ENCODE data around the gene OR7A5. TPM values are rescaled to one million over a fixed set of nuclear protein-coding genes. Genes with fewer than 3 reads are reported as not detected.
A peak's percentile ranks its signal among the peaks of the same experiment; 100 is the strongest.
"Not testable (repeated sequence)": the region's sequence is repeated elsewhere in the genome, so short reads cannot be mapped to it uniquely, and the experiment has no call there.

OR7A5 gene
- total and polyA plus RNA-seq, 4 experiments from 2014 or later: not detected

- H3K9me3 ChIP-seq (ENCODE audit: control insufficient read depth in 1 of 2, low read length in 2 of 2); intact Hi-C loops (cut with micrococcal nuclease); H3K27me3 ChIP-seq (ENCODE audit: insufficient read depth, low read length); H3K4me3 Mint-ChIP-seq; H3K27ac ChIP-seq (ENCODE audit: low read depth, low read length); POLR2A ChIA-PET (ENCODE audit: partially characterized antibody); DNase-seq; H3K36me3 Mint-ChIP-seq; H3K4me3 ChIP-seq (ENCODE audit: low read length in 2 of 2); H3K9me3 Mint-ChIP-seq; H3K36me3 ChIP-seq (ENCODE audit: insufficient read depth, low read length): not testable (repeated sequence)
- H3K4me1 Mint-ChIP-seq: peaks cover 6 to 21% (median 13%) of the 10 kb centered on the region in 4 donors
- peaks cover 13 to 21% of the 10 kb centered on the region in 2 donors for H3K27me3 Mint-ChIP-seq
- H3K4me1 ChIP-seq (ENCODE audit: insufficient read depth, low read length): peaks cover 14% of the 10 kb centered on the region
- peak overlapping the region in 2 of 7 donors; percentile 42 to 66 for H3K27ac Mint-ChIP-seq
- CTCF ChIA-PET (ENCODE audit: partially characterized antibody): interaction anchor here (0.9 to 1.7 kb wide), 2 partner anchors 8 to 104 kb away, joined by 3 to 5 read pairs; no protein-coding TSS in a partner anchor
Observed at GRCh38 chr19:14785102-14785793, 49.7 kb downstream of the OR7A5 start.

- POLR2A ChIA-PET (ENCODE audit: partially characterized antibody); H3K36me3 Mint-ChIP-seq; DNase-seq; H3K4me3 Mint-ChIP-seq; H3K4me3 ChIP-seq (ENCODE audit: low read length in 2 of 2); H3K9me3 Mint-ChIP-seq; H3K27ac ChIP-seq (ENCODE audit: low read depth, low read length); H3K27ac Mint-ChIP-seq; H3K27me3 ChIP-seq (ENCODE audit: insufficient read depth, low read length); H3K9me3 ChIP-seq (ENCODE audit: control insufficient read depth in 1 of 2, low read length in 2 of 2); intact Hi-C loops (cut with micrococcal nuclease); H3K36me3 ChIP-seq (ENCODE audit: insufficient read depth, low read length): not testable (repeated sequence)
- peaks cover 11 to 19% of the 10 kb centered on the region in 2 donors for H3K27me3 Mint-ChIP-seq
- H3K4me1 ChIP-seq (ENCODE audit: insufficient read depth, low read length): peaks cover 14% of the 10 kb centered on the region
- H3K4me1 Mint-ChIP-seq: peaks cover 6 to 21% (median 13%) of the 10 kb centered on the region in 4 donors
- CTCF ChIA-PET (ENCODE audit: partially characterized antibody): interaction anchor here (0.9 kb wide), 1 partner anchor 8 kb away, joined by 3 read pairs; no protein-coding TSS in a partner anchor
Observed at GRCh38 chr19:14784730-14785101, 50.3 kb downstream of the OR7A5 start.

DNA sequence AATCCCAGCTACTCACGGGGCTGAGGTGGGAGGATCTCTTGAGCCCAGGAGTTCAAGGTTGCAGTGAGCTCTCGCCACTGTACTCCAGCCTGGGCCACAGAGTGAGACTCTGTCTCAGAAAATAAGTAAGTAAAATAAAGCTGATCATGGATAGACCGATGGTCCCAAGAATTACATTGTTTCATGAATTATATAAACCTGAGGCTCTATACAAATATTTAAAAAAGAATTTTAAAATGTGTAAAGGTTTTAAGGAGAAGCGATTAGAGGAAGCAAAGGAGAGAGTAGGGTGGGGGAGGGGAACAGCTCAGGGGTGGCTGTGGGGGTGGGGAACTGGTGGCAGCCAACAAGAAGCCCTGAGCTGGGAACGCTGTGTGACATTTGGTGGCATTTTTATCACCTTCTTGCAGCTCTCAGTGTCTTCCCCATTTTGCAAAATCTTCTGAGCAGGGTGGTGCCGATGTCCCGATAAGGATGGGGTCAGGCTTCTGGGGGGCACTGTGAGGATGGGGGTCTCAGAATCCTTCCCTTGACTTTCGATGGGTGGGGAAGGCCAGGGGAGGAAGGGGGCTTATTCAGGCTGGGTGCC, 51.5 kb downstream of the OR7A5 start:
- H3K36me3 Mint-ChIP-seq; H3K4me3 ChIP-seq (ENCODE audit: low read length in 2 of 2); DNase-seq; H3K9me3 ChIP-seq (ENCODE audit: control insufficient read depth in 1 of 2, low read length in 2 of 2); H3K4me3 Mint-ChIP-seq; H3K27ac Mint-ChIP-seq; H3K27me3 ChIP-seq (ENCODE audit: insufficient read depth, low read length); H3K27ac ChIP-seq (ENCODE audit: low read depth, low read length); H3K36me3 ChIP-seq (ENCODE audit: insufficient read depth, low read length); CTCF ChIA-PET (ENCODE audit: partially characterized antibody); intact Hi-C loops (cut with micrococcal nuclease); H3K9me3 Mint-ChIP-seq: not testable (repeated sequence)
- Mint-ChIP-seq H3K27me3 (peaks cover 16 to 21% of the 10 kb centered on the region in 2 donors), H3K4me1 (peaks cover 6 to 21% (median 13%) of the 10 kb centered on the region in 4 donors)
- H3K4me1 ChIP-seq (ENCODE audit: insufficient read depth, low read length): peaks cover 14% of the 10 kb centered on the region
- POLR2A ChIA-PET (ENCODE audit: partially characterized antibody): interaction anchor here (0.6 kb wide), 1 partner anchor 1870 kb away, joined by 3 read pairs; no protein-coding TSS in a partner anchor

GRCh38 chr19:14782626-14783409, 52.2 kb downstream of the OR7A5 start:
- H3K4me3 Mint-ChIP-seq: no peak overlapping the region
- intact Hi-C loops (cut with micrococcal nuclease): no loop called here
- ChIA-PET POLR2A (ENCODE audit: partially characterized antibody) (interaction anchor here (0.6 kb wide), 1 partner anchor 1869 kb away, joined by 3 read pairs; no protein-coding TSS in a partner anchor), CTCF (ENCODE audit: partially characterized antibody) (no interaction called here)
- Histone ChIP-seq H3K27ac (ENCODE audit: low read depth, low read length) (no peak overlapping the region), H3K4me3 (ENCODE audit: low read length in 2 of 2) (no peak overlapping the region), H3K27me3 (ENCODE audit: insufficient read depth, low read length) (no peaks in the 10 kb centered on the region), H3K36me3 (ENCODE audit: insufficient read depth, low read length) (no peaks in the 10 kb centered on the region), H3K9me3 (ENCODE audit: control insufficient read depth in 1 of 2, low read length in 2 of 2) (no peaks in the 10 kb centered on the region), H3K4me1 (ENCODE audit: insufficient read depth, low read length) (peaks cover 14% of the 10 kb centered on the region)
- H3K27me3 Mint-ChIP-seq: peaks cover 18 to 23% of the 10 kb centered on the region in 2 donors
- H3K9me3 Mint-ChIP-seq: peaks cover 0 to 2% (median 0%) of the 10 kb centered on the region in 8 donors
- peaks cover 6 to 21% (median 11%) of the 10 kb centered on the region in 4 donors for H3K4me1 Mint-ChIP-seq
- no peak for DNase-seq
- H3K36me3 Mint-ChIP-seq: no peaks in the 10 kb centered on the region
- no peak overlapping the region for H3K27ac Mint-ChIP-seq

- DNase-seq; H3K9me3 Mint-ChIP-seq; CTCF ChIA-PET (ENCODE audit: partially characterized antibody); H3K27ac Mint-ChIP-seq; H3K4me3 ChIP-seq (ENCODE audit: low read length in 2 of 2); H3K9me3 ChIP-seq (ENCODE audit: control insufficient read depth in 1 of 2, low read length in 2 of 2); H3K27me3 ChIP-seq (ENCODE audit: insufficient read depth, low read length); H3K4me1 ChIP-seq (ENCODE audit: insufficient read depth, low read length); H3K36me3 ChIP-seq (ENCODE audit: insufficient read depth, low read length); H3K36me3 Mint-ChIP-seq; POLR2A ChIA-PET (ENCODE audit: partially characterized antibody); intact Hi-C loops (cut with micrococcal nuclease); H3K4me3 Mint-ChIP-seq; H3K27ac ChIP-seq (ENCODE audit: low read depth, low read length): not testable (repeated sequence)
- H3K4me1 Mint-ChIP-seq: peaks cover 5 to 17% (median 10%) of the 10 kb centered on the region in 4 donors
- peaks cover 20 to 26% of the 10 kb centered on the region in 2 donors for H3K27me3 Mint-ChIP-seq
Observed at GRCh38 chr19:14781713-14782536, 53.1 kb downstream of the OR7A5 start.

DNA sequence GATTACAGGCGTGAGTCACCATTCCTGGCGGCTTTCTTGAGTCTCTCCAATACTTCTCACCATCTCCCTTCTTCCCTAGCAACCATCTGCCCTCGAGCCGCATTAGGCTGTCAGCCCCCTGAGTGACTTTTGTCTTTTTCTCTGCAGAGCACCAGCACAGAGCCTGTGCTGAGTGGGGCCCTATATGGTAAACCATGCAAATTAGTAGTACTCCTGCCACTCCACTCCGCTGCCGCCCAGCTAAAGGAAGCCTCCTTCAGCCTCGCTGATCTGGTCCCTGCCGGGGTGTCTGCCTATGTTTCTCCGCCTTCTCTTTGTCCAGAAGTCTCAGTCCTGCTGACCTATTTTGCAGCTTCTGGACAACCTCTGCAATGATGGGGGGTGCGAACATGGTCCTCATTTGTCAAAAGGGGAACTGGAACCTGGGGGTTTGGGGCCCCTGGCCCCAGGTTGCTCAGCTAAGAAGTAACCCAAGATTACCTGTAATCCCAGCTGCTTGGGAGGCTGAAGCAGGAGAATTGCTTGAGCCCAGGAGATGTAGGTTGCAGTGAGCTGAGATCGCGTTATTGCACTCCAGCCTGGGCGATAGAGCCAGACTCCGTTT, 54.3 kb downstream of the OR7A5 start:
- POLR2A ChIA-PET (ENCODE audit: partially characterized antibody); H3K36me3 Mint-ChIP-seq; DNase-seq; H3K27me3 ChIP-seq (ENCODE audit: insufficient read depth, low read length); intact Hi-C loops (cut with micrococcal nuclease); H3K4me3 Mint-ChIP-seq; H3K9me3 Mint-ChIP-seq; H3K27ac ChIP-seq (ENCODE audit: low read depth, low read length); H3K9me3 ChIP-seq (ENCODE audit: control insufficient read depth in 1 of 2, low read length in 2 of 2); H3K4me1 ChIP-seq (ENCODE audit: insufficient read depth, low read length); H3K4me3 ChIP-seq (ENCODE audit: low read length in 2 of 2); CTCF ChIA-PET (ENCODE audit: partially characterized antibody); H3K36me3 ChIP-seq (ENCODE audit: insufficient read depth, low read length): not testable (repeated sequence)
- H3K27ac Mint-ChIP-seq: peak overlapping the region in 1 of 7 donors; percentile 13
- H3K4me1 Mint-ChIP-seq: peaks cover 6 to 18% (median 13%) of the 10 kb centered on the region in 4 donors
- H3K27me3 Mint-ChIP-seq: peaks cover 21 to 30% of the 10 kb centered on the region in 2 donors

Data from CD4-positive, alpha-beta memory T cell (primary cell).